HG03039 (cell line): ENCODE data around the gene ADGRG1.

Experiments used
- ATAC-seq: cut with Tn5 transposase; IDR thresholded peaks from one replicate; pipeline ENCODE4 v1.9.1; 2021; ENCODE audit warnings: mild to moderate bottlenecking, moderate library complexity; ENCODE audit not compliant: unreplicated experiment

Gene ADGRG1

GRCh38 chr16:57604177-57604576, 24.3 kb upstream of the ADGRG1 start:
- no peak for ATAC-seq

GRCh38 chr16:57606147-57606846, 22.1 kb upstream of the ADGRG1 start:
- ATAC-seq: no peak

- no peak for ATAC-seq
Measured at GRCh38 chr16:57606847-57607501, 21.5 kb upstream of the ADGRG1 start.

- no peak for ATAC-seq
Measured at GRCh38 chr16:57607676-57608461, 20.6 kb upstream of the ADGRG1 start.

GRCh38 chr16:57608462-57609113, 19.8 kb upstream of the ADGRG1 start:
- ATAC-seq: no peak

- ATAC-seq: peak; percentile 83
Measured at GRCh38 chr16:57609541-57610401, 18.7 kb upstream of the ADGRG1 start.

GRCh38 chr16:57610611-57611010, 17.8 kb upstream of the ADGRG1 start:
- ATAC-seq: no peak

- ATAC-seq: no peak
Measured at GRCh38 chr16:57611181-57611580, 17.2 kb upstream of the ADGRG1 start.

GRCh38 chr16:57611706-57612105, 16.7 kb upstream of the ADGRG1 start:
- no peak for ATAC-seq

- no peak for ATAC-seq
Measured at GRCh38 chr16:57612494-57612893, 15.9 kb upstream of the ADGRG1 start.

GRCh38 chr16:57613514-57613913, 14.9 kb upstream of the ADGRG1 start:
- ATAC-seq: no peak

- ATAC-seq: no peak
Measured at GRCh38 chr16:57614536-57614935, 13.9 kb upstream of the ADGRG1 start.

GRCh38 chr16:57614944-57615343, 13.5 kb upstream of the ADGRG1 start:
- no peak for ATAC-seq

GRCh38 chr16:57615813-57616212, 12.6 kb upstream of the ADGRG1 start:
- no peak for ATAC-seq

GRCh38 chr16:57616241-57616640, 12.2 kb upstream of the ADGRG1 start:
- ATAC-seq: no peak

GRCh38 chr16:57616876-57617275, 11.6 kb upstream of the ADGRG1 start:
- no peak for ATAC-seq

- ATAC-seq: no peak
Measured at GRCh38 chr16:57617604-57618111, 10.8 kb upstream of the ADGRG1 start.

- no peak for ATAC-seq
Measured at GRCh38 chr16:57618296-57619132, 9.9 kb upstream of the ADGRG1 start.

GRCh38 chr16:57619133-57619605, 9.3 kb upstream of the ADGRG1 start:
- ATAC-seq: no peak
